HTERT RPE-1 (cell line): ENCODE measurements around the gene CXCL9.
"Not testable (repeated sequence)": the region's sequence is repeated elsewhere in the genome, so short reads cannot be mapped to it uniquely, and the experiment has no call there.

Experiments used
- in situ Hi-C: fragments of 300-500 bp; cut with MboI; formaldehyde crosslinking; loops from 4 replicates; pipeline ENCODE4 v1.14.3; 2020; ENCODE audit warnings: low sequenced_read_pairs

The CXCL9 gene

DNA sequence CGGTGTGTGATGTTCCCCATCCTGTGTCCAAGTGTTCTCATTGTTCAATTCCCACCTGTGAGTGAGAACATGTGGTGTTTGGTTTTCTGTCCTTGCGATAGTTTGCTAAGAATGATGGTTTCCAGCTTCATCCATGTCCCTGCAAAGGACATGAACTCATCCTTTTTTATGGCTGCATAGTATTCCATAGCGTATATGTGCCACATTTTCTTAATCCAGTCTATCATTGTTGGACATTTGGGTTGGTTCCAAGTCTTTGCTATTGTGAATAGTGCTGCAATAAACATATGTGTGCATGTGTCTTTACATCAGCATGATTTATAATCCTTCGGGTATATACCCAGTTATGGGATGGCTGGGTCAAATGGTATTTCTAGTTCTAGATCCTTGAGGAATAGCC is 45.2 kb downstream of the CXCL9 start:
- in situ Hi-C loops = not testable (repeated sequence)

DNA sequence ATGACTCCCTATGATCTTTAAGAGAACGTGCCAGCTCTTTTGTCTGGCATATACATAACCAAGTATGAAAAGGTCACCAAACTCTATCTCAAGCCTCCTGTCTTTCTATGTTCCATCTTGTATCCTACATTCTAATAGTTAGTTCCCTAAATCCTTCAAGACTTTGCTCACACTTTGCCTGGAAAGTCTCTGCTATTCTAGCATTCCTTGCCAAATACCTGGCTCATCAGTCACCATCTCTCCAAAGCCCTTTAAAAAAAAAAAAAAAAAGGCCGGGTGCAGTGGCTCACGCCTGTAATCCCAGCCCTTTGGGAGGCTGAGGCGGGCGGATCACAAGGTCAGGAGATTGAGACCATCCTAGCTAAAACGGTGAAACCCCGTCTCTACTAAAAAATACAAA is 48.8 kb downstream of the CXCL9 start:
- in situ Hi-C loops = not testable (repeated sequence)

DNA sequence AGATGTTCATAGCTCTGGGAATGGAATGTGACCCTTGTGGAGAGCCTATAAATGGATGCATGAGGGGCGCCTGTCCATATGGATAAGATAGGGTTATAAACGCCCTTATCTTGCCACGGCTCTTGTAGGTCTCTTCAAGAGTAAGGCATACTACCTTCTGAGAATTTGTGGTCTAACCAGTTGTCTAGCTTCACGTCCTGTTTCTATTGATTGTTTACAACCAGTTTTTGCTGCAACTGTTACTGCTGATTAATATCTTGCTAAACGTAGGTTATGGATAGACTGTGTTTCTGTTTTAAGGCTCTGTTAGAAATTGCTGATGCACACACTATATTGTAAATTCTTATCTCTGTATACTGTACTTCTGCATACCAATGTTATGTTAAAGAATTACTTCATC is 52.5 kb downstream of the CXCL9 start:
- in situ Hi-C loops = not testable (repeated sequence)

DNA sequence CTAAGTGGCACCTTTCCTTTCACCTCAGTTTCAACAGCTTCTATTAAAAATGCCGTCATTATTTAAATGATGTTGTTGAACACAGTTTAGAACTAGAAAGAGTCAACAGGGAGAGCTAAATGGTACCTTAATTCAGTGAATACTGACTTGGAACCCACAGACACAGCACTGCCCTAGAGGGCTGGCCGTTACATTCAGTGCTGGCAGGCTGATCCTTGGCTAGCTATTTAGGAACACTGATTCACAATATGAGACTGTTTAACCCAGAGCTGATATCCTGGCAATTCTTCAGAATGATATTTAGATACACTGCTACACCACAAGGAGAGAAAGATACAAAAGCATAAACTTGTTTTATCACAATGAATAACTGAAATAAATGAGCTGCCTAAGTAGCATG is 53.8 kb downstream of the CXCL9 start:
- in situ Hi-C loops = no loop called here
